ENCODE data around the gene PHB1.

The PHB1 gene

GRCh38 chr17:49414622-49415350, at the start of gene PHB1:
Gene PHB1 (minus strand): TSS chr17:49414882. CDS start chr17:49413264, 1,618 bp downstream.
- Histone ChIP-seq H3K9ac (ENCODE audit: low read length) (peak within 1 kb of the TSS; percentile 82), H3K9me3 (ENCODE audit: control insufficient read depth, low read length) (no peaks in the 10 kb centered on the region), H3K27me3 (ENCODE audit: control insufficient read depth, insufficient read depth, low read length) (no peaks in the 10 kb centered on the region), H3K36me3 (ENCODE audit: control insufficient read depth, insufficient read depth, low read length) (peaks cover 4% of the 10 kb centered on the region), H3K4me1 (ENCODE audit: control insufficient read depth, insufficient read depth, low read length) (peaks cover 11% of the 10 kb centered on the region), H3K4me3 (ENCODE audit: low read length) (peak within 1 kb of the TSS; percentile 100)

- Histone ChIP-seq H3K27me3 (ENCODE audit: control insufficient read depth, insufficient read depth, low read length) (peaks cover 45% of the 10 kb centered on the region), H3K9ac (ENCODE audit: low read length) (no peak overlapping the region), H3K4me3 (ENCODE audit: low read length) (no peak overlapping the region)
These were observed 49.4 kb upstream of the PHB1 start for GRCh38 chr17:49464049-49464448.

GRCh38 chr17:49461580-49461979, 46.9 kb upstream of the PHB1 start:
- Histone ChIP-seq H3K4me1 (ENCODE audit: control insufficient read depth, insufficient read depth, low read length) (no peaks in the 10 kb centered on the region), H3K9me3 (ENCODE audit: control insufficient read depth, low read length) (no peaks in the 10 kb centered on the region), H3K9ac (ENCODE audit: low read length) (no peak overlapping the region), H3K4me3 (ENCODE audit: low read length) (no peak overlapping the region), H3K27me3 (ENCODE audit: control insufficient read depth, insufficient read depth, low read length) (peaks cover 42% of the 10 kb centered on the region), H3K36me3 (ENCODE audit: control insufficient read depth, insufficient read depth, low read length) (no peaks in the 10 kb centered on the region)

More at GRCh38 chr17:49464049-49464448, 49.4 kb upstream of the PHB1 start:
- no peaks in the 10 kb centered on the region for H3K4me1 ChIP-seq (ENCODE audit: control insufficient read depth, insufficient read depth, low read length)
- no peaks in the 10 kb centered on the region for H3K9me3 ChIP-seq (ENCODE audit: control insufficient read depth, low read length)
- no peaks in the 10 kb centered on the region for H3K36me3 ChIP-seq (ENCODE audit: control insufficient read depth, insufficient read depth, low read length)

- no peak overlapping the region for H3K4me3 ChIP-seq (ENCODE audit: low read length)
- no peaks in the 10 kb centered on the region for H3K9me3 ChIP-seq (ENCODE audit: control insufficient read depth, low read length)
- no peaks in the 10 kb centered on the region for H3K36me3 ChIP-seq (ENCODE audit: control insufficient read depth, insufficient read depth, low read length)
- H3K4me1 ChIP-seq (ENCODE audit: control insufficient read depth, insufficient read depth, low read length): no peaks in the 10 kb centered on the region
- no peak overlapping the region for H3K9ac ChIP-seq (ENCODE audit: low read length)
- H3K27me3 ChIP-seq (ENCODE audit: control insufficient read depth, insufficient read depth, low read length): peaks cover 49% of the 10 kb centered on the region
These were observed 45.7 kb upstream of the PHB1 start for GRCh38 chr17:49460401-49460800.

- no peaks in the 10 kb centered on the region for H3K36me3 ChIP-seq (ENCODE audit: control insufficient read depth, insufficient read depth, low read length)
- no peak overlapping the region for H3K4me3 ChIP-seq (ENCODE audit: low read length)
- H3K9me3 ChIP-seq (ENCODE audit: control insufficient read depth, low read length): no peaks in the 10 kb centered on the region
- no peaks in the 10 kb centered on the region for H3K4me1 ChIP-seq (ENCODE audit: control insufficient read depth, insufficient read depth, low read length)
- peaks cover 49% of the 10 kb centered on the region for H3K27me3 ChIP-seq (ENCODE audit: control insufficient read depth, insufficient read depth, low read length)
- H3K9ac ChIP-seq (ENCODE audit: low read length): no peak overlapping the region
These were observed 44.8 kb upstream of the PHB1 start for GRCh38 chr17:49459401-49459984.

- Histone ChIP-seq H3K9ac (ENCODE audit: low read length) (no peak overlapping the region), H3K36me3 (ENCODE audit: control insufficient read depth, insufficient read depth, low read length) (no peaks in the 10 kb centered on the region), H3K9me3 (ENCODE audit: control insufficient read depth, low read length) (no peaks in the 10 kb centered on the region), H3K4me3 (ENCODE audit: low read length) (no peak overlapping the region), H3K27me3 (ENCODE audit: control insufficient read depth, insufficient read depth, low read length) (peaks cover 49% of the 10 kb centered on the region), H3K4me1 (ENCODE audit: control insufficient read depth, insufficient read depth, low read length) (no peaks in the 10 kb centered on the region)
These were observed 43.2 kb upstream of the PHB1 start for GRCh38 chr17:49457564-49458535.

- Histone ChIP-seq H3K4me1 (ENCODE audit: control insufficient read depth, insufficient read depth, low read length) (no peaks in the 10 kb centered on the region), H3K27me3 (ENCODE audit: control insufficient read depth, insufficient read depth, low read length) (peaks cover 48% of the 10 kb centered on the region), H3K4me3 (ENCODE audit: low read length) (no peak overlapping the region)
These were observed 41.7 kb upstream of the PHB1 start for GRCh38 chr17:49456183-49456965.

GRCh38 chr17:49455272-49455861, 40.7 kb upstream of the PHB1 start:
- Histone ChIP-seq H3K4me1 (ENCODE audit: control insufficient read depth, insufficient read depth, low read length) (no peaks in the 10 kb centered on the region), H3K36me3 (ENCODE audit: control insufficient read depth, insufficient read depth, low read length) (no peaks in the 10 kb centered on the region), H3K9me3 (ENCODE audit: control insufficient read depth, low read length) (no peaks in the 10 kb centered on the region), H3K27me3 (ENCODE audit: control insufficient read depth, insufficient read depth, low read length) (peaks cover 39% of the 10 kb centered on the region), H3K4me3 (ENCODE audit: low read length) (no peak overlapping the region), H3K9ac (ENCODE audit: low read length) (no peak overlapping the region)

More at GRCh38 chr17:49456183-49456965, 41.7 kb upstream of the PHB1 start:
- Histone ChIP-seq H3K9ac (ENCODE audit: low read length) (no peak overlapping the region), H3K36me3 (ENCODE audit: control insufficient read depth, insufficient read depth, low read length) (no peaks in the 10 kb centered on the region), H3K9me3 (ENCODE audit: control insufficient read depth, low read length) (no peaks in the 10 kb centered on the region)

GRCh38 chr17:49454050-49454449, 39.4 kb upstream of the PHB1 start:
- Histone ChIP-seq H3K36me3 (ENCODE audit: control insufficient read depth, insufficient read depth, low read length) (no peaks in the 10 kb centered on the region), H3K9me3 (ENCODE audit: control insufficient read depth, low read length) (no peaks in the 10 kb centered on the region), H3K9ac (ENCODE audit: low read length) (no peak overlapping the region), H3K4me1 (ENCODE audit: control insufficient read depth, insufficient read depth, low read length) (no peaks in the 10 kb centered on the region), H3K27me3 (ENCODE audit: control insufficient read depth, insufficient read depth, low read length) (peaks cover 26% of the 10 kb centered on the region), H3K4me3 (ENCODE audit: low read length) (no peak overlapping the region)

- no peaks in the 10 kb centered on the region for H3K36me3 ChIP-seq (ENCODE audit: control insufficient read depth, insufficient read depth, low read length)
- no peaks in the 10 kb centered on the region for H3K9me3 ChIP-seq (ENCODE audit: control insufficient read depth, low read length)
- no peak overlapping the region for H3K4me3 ChIP-seq (ENCODE audit: low read length)
- no peaks in the 10 kb centered on the region for H3K4me1 ChIP-seq (ENCODE audit: control insufficient read depth, insufficient read depth, low read length)
- peaks cover 16% of the 10 kb centered on the region for H3K27me3 ChIP-seq (ENCODE audit: control insufficient read depth, insufficient read depth, low read length)
- no peak overlapping the region for H3K9ac ChIP-seq (ENCODE audit: low read length)
These were observed 38.0 kb upstream of the PHB1 start for GRCh38 chr17:49452661-49453060.

GRCh38 chr17:49452201-49452600, 37.5 kb upstream of the PHB1 start:
- H3K4me3 ChIP-seq (ENCODE audit: low read length): no peak overlapping the region
- H3K27me3 ChIP-seq (ENCODE audit: control insufficient read depth, insufficient read depth, low read length): peaks cover 11% of the 10 kb centered on the region
- H3K9me3 ChIP-seq (ENCODE audit: control insufficient read depth, low read length): no peaks in the 10 kb centered on the region
- H3K36me3 ChIP-seq (ENCODE audit: control insufficient read depth, insufficient read depth, low read length): no peaks in the 10 kb centered on the region
- H3K9ac ChIP-seq (ENCODE audit: low read length): no peak overlapping the region
- no peaks in the 10 kb centered on the region for H3K4me1 ChIP-seq (ENCODE audit: control insufficient read depth, insufficient read depth, low read length)
